ENCODE measurements around the gene PPID.
"Not testable (repeated sequence)": the region's sequence is repeated elsewhere in the genome, so short reads cannot be mapped to it uniquely, and the experiment has no call there.

Gene PPID

GRCh38 chr4:158666892-158667291 lies 56.3 kb downstream of the PPID start:
- no peak for DNase-seq (ENCODE audit: low read depth)

GRCh38 chr4:158664806-158665205 lies 58.4 kb downstream of the PPID start:
- DNase-seq (ENCODE audit: low read depth): no peak

GRCh38 chr4:158663707-158664625 lies 59.2 kb downstream of the PPID start:
- not testable (repeated sequence) for DNase-seq (ENCODE audit: low read depth)

- DNase-seq (ENCODE audit: low read depth): not testable (repeated sequence)
Measured at GRCh38 chr4:158663255-158663654, 59.9 kb downstream of the PPID start.

Measured in activated T-cell treated with anti-CD3 and anti-CD28 coated beads for 48 hours (primary cell).